22Rv1 (cell line): ENCODE results near the gene UNC50.

Source experiments
- H3K27ac ChIP-seq: fragments of 450-650 bp; 2 replicates; pipeline ENCODE4 v1.5.1; 2017
- CTCF ChIP-seq: fragments of 450-650 bp; IDR thresholded peaks from 2 replicates; pipeline ENCODE4 v1.5.1; 2017; ENCODE audit warnings: mild to moderate bottlenecking
- ZFX ChIP-seq: fragments of 450-650 bp; IDR thresholded peaks from 2 replicates; pipeline ENCODE4 v1.6.1; 2017; ENCODE audit warnings: antibody characterized with exemption, borderline replicate concordance

UNC50 gene, protein sequence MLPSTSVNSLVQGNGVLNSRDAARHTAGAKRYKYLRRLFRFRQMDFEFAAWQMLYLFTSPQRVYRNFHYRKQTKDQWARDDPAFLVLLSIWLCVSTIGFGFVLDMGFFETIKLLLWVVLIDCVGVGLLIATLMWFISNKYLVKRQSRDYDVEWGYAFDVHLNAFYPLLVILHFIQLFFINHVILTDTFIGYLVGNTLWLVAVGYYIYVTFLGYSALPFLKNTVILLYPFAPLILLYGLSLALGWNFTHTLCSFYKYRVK

GRCh38 chr2:98608116-98608961 is at the start of gene UNC50, which contains the start of gene COA5:
Gene UNC50 (plus strand): TSS chr2:98608589. CDS start chr2:98609760, 1,171 bp downstream.
Gene COA5 (minus strand): TSS chr2:98608512. CDS start chr2:98608405, 107 bp downstream.
- peak within 1 kb of the TSS; percentile 77 for H3K27ac ChIP-seq
- TF ChIP-seq ZFX (peak; percentile 70; the same call in 1 of the 2 replicates), CTCF (0 out of 2 replicates have a peak, but pooled peaks have one; percentile 7)

DNA sequence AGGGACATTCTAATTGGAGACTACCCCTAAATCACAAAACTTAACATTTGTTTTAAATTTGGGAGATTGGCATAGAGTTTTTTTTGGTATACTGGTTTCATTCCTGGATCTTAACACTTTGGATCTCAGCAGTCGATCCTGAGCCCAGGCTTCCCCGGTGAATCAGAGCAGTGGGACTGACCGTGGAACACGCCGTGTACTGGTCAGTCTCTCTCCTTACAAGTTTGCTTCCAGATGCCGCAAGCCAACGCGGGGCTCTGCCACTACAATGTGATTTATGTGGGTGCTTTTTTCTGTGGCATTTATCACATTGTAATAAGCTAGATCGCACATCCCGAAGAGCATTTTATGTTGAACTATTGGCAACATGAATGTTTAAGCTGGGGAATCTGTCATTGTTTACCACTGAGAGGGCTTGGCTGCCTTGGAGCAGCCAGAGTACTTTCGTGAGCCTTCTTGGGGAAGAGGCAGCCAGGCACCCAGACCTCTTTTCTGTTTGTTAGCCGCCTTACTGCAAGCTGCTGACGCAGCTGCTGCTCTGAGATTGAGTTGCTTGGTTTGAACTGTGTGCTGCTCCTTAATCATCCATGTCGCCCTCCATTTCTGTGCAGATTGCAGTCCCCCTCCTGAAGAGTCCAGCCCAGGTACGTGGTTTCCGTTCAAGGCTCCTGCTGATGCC is 49.4 kb upstream of the UNC50 start:
- TF ChIP-seq CTCF, result no peak
- no peak for TF ChIP-seq ZFX
- H3K27ac ChIP-seq, result no peak overlapping the region

DNA sequence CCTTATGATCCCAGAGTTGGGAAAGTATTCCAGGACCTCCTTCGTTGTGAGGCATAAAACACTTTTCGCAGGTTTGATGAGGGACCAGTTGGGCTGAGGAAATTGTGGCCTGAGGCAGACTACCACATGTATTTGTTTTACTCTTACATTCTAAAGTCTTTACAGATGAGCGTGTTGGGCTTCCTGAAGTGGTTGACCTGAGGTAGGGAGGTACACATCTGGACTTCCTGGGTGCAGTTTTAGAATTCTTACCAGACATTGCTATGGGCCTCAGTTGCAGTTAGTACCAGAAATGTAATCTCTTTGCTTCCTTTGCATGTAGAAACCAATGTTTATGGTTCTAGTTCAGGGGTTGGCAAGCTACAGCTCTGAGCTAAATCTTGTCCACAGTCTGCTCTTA is 48.8 kb upstream of the UNC50 start:
- TF ChIP-seq CTCF (no peak), ZFX (no peak)

GRCh38 chr2:98560256-98560771 is 48.1 kb upstream of the UNC50 start:
- no peak overlapping the region for H3K27ac ChIP-seq
- no peak for TF ChIP-seq ZFX
- no peak for TF ChIP-seq CTCF

More for the DNA sequence above, 48.8 kb upstream of the UNC50 start:
- no peak overlapping the region for H3K27ac ChIP-seq

DNA sequence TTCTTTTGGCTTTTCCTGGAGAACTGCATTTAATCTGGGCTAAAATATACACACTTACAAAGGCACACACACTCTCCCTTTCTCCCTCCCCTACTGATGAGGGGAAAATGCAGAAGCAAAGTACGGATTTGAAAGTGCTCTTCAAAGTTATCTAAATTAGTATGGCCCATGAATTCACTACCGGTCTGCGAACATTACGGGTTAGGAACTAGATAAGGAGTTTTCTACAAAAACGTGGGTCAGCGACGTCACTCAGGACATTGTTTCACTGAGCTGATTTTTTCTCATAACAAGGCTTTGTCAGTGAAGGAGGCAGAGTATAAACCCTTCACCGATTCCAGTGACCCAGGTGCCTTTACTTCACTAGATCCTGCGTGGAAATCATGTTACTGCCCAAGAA is 47.4 kb upstream of the UNC50 start:
- TF ChIP-seq CTCF (no peak), ZFX (no peak)
- H3K27ac ChIP-seq, result no peak overlapping the region

- H3K27ac ChIP-seq, result no peak overlapping the region
- TF ChIP-seq CTCF (no peak), ZFX (no peak)
Observed at GRCh38 chr2:98561902-98562695, 46.3 kb upstream of the UNC50 start.
